Endothelial cell of umbilical vein (primary cell): ENCODE results near the gene HSD17B2.

Experiments
- EZH2 ChIP-seq: IDR thresholded peaks from 2 replicates; pipeline ENCODE4 v1.6.1; 2012; ENCODE audit warnings: borderline replicate concordance, low read depth, mild to moderate bottlenecking, moderate library complexity, low read length, inconsistent platforms; ENCODE audit not compliant: severe bottlenecking
- JUN ChIP-seq: IDR thresholded peaks from 2 replicates; pipeline ENCODE4 v1.6.1; 2011; ENCODE audit warnings: borderline replicate concordance, low read depth; ENCODE audit not compliant: insufficient read length, insufficient read depth
- MYC ChIP-seq: IDR thresholded peaks from one replicate; pipeline ENCODE4 v1.6.1; 2011; ENCODE audit warnings: mild to moderate bottlenecking, low read depth, low read length
- POLR2A ChIP-seq: IDR thresholded peaks from 2 replicates; pipeline ENCODE4 v1.6.1; 2012; ENCODE audit warnings: low read depth, mild to moderate bottlenecking, control low read depth, low read length
- POLR2AphosphoS5 ChIP-seq: IDR thresholded peaks from 2 replicates; pipeline ENCODE4 v1.6.1; 2012; ENCODE audit warnings: low read depth, mild to moderate bottlenecking, control low read depth, low read length, moderate library complexity; ENCODE audit not compliant: insufficient read depth
- TF ChIP-seq, protein P1 (sequence below), 2 donors: IDR thresholded peaks; 1 replicate in 1 of 2; 2 replicates in 1 of 2; pipeline ENCODE4 v1.5.1; 2011; ENCODE audit warnings: low read length in 2 of 2, mild to moderate bottlenecking in 2 of 2, moderate library complexity in 2 of 2, control low read depth in 1 of 2, inconsistent platforms in 1 of 2, low read depth in 1 of 2; ENCODE audit not compliant: insufficient read depth in 1 of 2; ENCODE audit errors: extremely low read depth in 1 of 2

GRCh38 chr16:82083710-82084353 lies 48.8 kb downstream of the HSD17B2 start:
- TF ChIP-seq, protein P1, sequence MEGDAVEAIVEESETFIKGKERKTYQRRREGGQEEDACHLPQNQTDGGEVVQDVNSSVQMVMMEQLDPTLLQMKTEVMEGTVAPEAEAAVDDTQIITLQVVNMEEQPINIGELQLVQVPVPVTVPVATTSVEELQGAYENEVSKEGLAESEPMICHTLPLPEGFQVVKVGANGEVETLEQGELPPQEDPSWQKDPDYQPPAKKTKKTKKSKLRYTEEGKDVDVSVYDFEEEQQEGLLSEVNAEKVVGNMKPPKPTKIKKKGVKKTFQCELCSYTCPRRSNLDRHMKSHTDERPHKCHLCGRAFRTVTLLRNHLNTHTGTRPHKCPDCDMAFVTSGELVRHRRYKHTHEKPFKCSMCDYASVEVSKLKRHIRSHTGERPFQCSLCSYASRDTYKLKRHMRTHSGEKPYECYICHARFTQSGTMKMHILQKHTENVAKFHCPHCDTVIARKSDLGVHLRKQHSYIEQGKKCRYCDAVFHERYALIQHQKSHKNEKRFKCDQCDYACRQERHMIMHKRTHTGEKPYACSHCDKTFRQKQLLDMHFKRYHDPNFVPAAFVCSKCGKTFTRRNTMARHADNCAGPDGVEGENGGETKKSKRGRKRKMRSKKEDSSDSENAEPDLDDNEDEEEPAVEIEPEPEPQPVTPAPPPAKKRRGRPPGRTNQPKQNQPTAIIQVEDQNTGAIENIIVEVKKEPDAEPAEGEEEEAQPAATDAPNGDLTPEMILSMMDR (IDR thresholded peaks at IDR 0.05; ENCODE audit: extremely low read depth in 1 of 2, insufficient read depth in 1 of 2, low read depth in 1 of 2, low read length in 2 of 2) = no peak
- no peak for TF ChIP-seq POLR2AphosphoS5
- no peak for TF ChIP-seq POLR2A
- TF ChIP-seq MYC = no peak
- TF ChIP-seq JUN = no peak
- TF ChIP-seq EZH2 = no peak
